GM18507 (cell line): ENCODE results near the gene LRPPRC.

Source experiments
- DNase-seq: peaks from one replicate; pipeline ENCODE4 v3.0.0; 2011; ENCODE audit warnings: low read depth; ENCODE audit not compliant: insufficient read length; ENCODE audit errors: extremely low spot score
- FAIRE-seq: peaks from 2 replicates; lab custom pipeline; 2011; peaks lifted over from hg19 to GRCh38; lab: Jason Lieb, UNC

Gene LRPPRC

GRCh38 chr2:43838560-43839267 lies 157.1 kb downstream of the LRPPRC start, which contains the start of the genes ABCG5 and ABCG8:
TSS of gene ABCG5 (minus strand) at chr2:43838839. CDS start at chr2:43838679, 160 bp downstream.
TSS of gene ABCG8 (plus strand) at chr2:43838971. CDS start at chr2:43839054, 83 bp downstream.
- DNase-seq, result no peak
- no peak for FAIRE-seq

- DNase-seq (no peak), FAIRE-seq (no peak)
Observed at GRCh38 chr2:43837831-43838559, 157.8 kb downstream of the LRPPRC start.

- DNase-seq (no peak), FAIRE-seq (no peak)
Observed at GRCh38 chr2:43837033-43837432, 158.8 kb downstream of the LRPPRC start.
